Transverse colon (tissue), 4 donors: Measurements from ENCODE around the gene RAMACL. TPM values are rescaled to one million over a fixed set of nuclear protein-coding genes. Genes with fewer than 3 reads are reported as not detected.

Experiments used
- DNase-seq: peaks from one replicate; pipeline ENCODE4 v3.0.0-alpha.2; 2019
- H3K27ac ChIP-seq, 4 donors: fragments of 200-600 bp; sonication (generic); 2 replicates each; pipeline ENCODE4 v1.5.1; 2016 to 2018; ENCODE audit warnings: inconsistent platforms in 4 of 4
- H3K27me3 ChIP-seq: fragments of 200-600 bp; sonication (generic); 2 replicates; pipeline ENCODE4 v1.5.1; 2017; ENCODE audit warnings: inconsistent platforms
- H3K36me3 ChIP-seq, 4 donors: fragments of 200-600 bp; sonication (generic); 2 replicates each; pipeline ENCODE4 v1.5.1; 2017 to 2019; ENCODE audit warnings: inconsistent platforms in 4 of 4
- H3K4me1 ChIP-seq, 4 donors: fragments of 200-600 bp; sonication (generic); 2 replicates each; pipeline ENCODE4 v1.5.1; 2017 to 2020; ENCODE audit warnings: inconsistent platforms in 4 of 4
- H3K4me3 ChIP-seq, 4 donors: fragments of 200-600 bp; sonication (generic); 1 replicate in 1 of 4; 2 replicates in 3 of 4; pipeline versions ENCODE4 v1.5.1 to v1.6.1; 2017 to 2019; ENCODE audit warnings: inconsistent platforms in 4 of 4
- H3K9me3 ChIP-seq, 2 donors: fragments of 200-600 bp; sonication (generic); 2 replicates each; pipeline ENCODE4 v1.5.1; 2017 to 2019; ENCODE audit warnings: inconsistent platforms in 2 of 2
- EP300 ChIP-seq: sonication (generic); formaldehyde crosslinking; IDR thresholded peaks from one replicate; pipeline ENCODE4 v1.6.1; 2017; ENCODE audit warnings: antibody characterized with exemption, low read depth
- POLR2A ChIP-seq: fragments of 450-650 bp; IDR thresholded peaks from one replicate; pipeline ENCODE4 v1.6.1; 2016; ENCODE audit warnings: antibody characterized with exemption, mild to moderate bottlenecking, moderate library complexity
- POLR2AphosphoS5 ChIP-seq, 3 donors: sonication (generic); formaldehyde crosslinking; IDR thresholded peaks; one replicate each; pipeline ENCODE4 v1.6.1; 2016; ENCODE audit warnings: antibody characterized with exemption in 3 of 3
- WGBS, 2 donors: methylation state at CpG; one replicate each; pipeline ENCODE4 v1.1.5; 2018; ENCODE audit warnings: low coverage in 1 of 2; 5-methylcytosine and 5-hydroxymethylcytosine counted together
- in situ Hi-C, 4 donors: fragments of 200-750 bp; cut with MboI; loops; one replicate each; pipeline versions ENCODE4 v1.15.0 to v1.15.1; 2017; ENCODE audit warnings: low sequenced_read_pairs in 3 of 4, low pct_ligation_motif_present in 1 of 4, low pct_unique_long_range_greater_than_20kb in 1 of 4
- intact Hi-C: fragments of 100-400 bp; cut with DNase I; formaldehyde crosslinking; loops from one replicate; pipeline ENCODE4 v1.15.1; 2023; ENCODE audit warnings: low total_unique reads
- total RNA-seq, 4 donors: library from RNA; depleted of rRNA; stranded (reverse); fragments of >200 nt; gene quantifications; one replicate each; pipeline ENCODE4 v1.1.0, GENCODE V29; 2016
- TF ChIP-seq, protein P1 (sequence below), 5 experiments: fragments of 200-600 bp in 3 of 5; fragments of 450-650 bp in 2 of 5; sonication (generic) in 3 of 5; IDR thresholded peaks; 1 replicate in 2 of 5; 2 replicates in 3 of 5; pipeline ENCODE4 v1.5.1; 2016 to 2017; ENCODE audit warnings: antibody characterized with exemption in 5 of 5, inconsistent platforms in 3 of 5, mild to moderate bottlenecking in 2 of 5, moderate library complexity in 1 of 5

Gene RAMACL
- total RNA-seq, 4 donors from 2014 or later, result 0.95 to 1.2 (median 1.2) TPM; not detected in 1

DNA sequence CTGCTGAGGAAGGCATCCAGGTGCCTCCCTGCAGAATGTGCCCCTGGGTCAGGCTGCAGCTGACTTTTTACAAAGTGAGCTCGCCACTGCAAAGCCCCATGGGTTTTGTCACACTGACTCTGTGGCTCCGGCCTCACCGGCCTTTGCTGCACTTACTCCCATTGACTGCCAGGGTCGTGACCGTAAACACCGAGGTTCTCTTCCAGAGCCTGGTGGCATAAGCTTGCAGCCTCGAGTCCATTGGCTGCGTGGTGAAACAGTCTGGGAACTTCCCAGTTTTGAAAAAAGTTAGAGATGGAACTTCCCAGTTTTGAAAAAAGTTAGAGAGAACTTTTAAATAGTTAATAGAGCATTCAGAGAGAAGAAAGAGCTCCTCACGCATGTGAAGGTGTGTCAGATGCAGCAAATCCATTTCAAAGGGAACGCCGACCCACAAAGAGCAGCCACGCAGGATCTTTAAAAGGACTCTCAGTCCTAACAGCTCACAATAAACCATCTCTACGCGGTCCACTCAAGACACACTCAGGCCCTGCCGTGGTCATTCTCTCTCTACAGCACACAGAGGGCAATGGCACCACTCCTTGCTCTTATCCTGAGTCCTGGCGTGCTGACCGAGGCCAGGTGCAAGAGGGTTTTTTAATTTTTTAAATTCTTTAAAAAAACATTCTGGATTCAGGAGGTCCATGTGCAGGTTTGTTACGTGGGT lies 12.8 kb downstream of the RAMACL start:
- Histone ChIP-seq H3K27me3 (no peaks in the 10 kb centered on the region), H3K9me3 (no peaks in the 10 kb centered on the region), H3K36me3 (no peaks in the 10 kb centered on the region), H3K4me1 (peaks cover 0 to 9% (median 0%) of the 10 kb centered on the region in 4 donors), H3K27ac (no peak overlapping the region), H3K4me3 (no peak overlapping the region)
- intact Hi-C loops (no loop called here), in situ Hi-C loops (no loop called here)
- TF ChIP-seq, protein P1, sequence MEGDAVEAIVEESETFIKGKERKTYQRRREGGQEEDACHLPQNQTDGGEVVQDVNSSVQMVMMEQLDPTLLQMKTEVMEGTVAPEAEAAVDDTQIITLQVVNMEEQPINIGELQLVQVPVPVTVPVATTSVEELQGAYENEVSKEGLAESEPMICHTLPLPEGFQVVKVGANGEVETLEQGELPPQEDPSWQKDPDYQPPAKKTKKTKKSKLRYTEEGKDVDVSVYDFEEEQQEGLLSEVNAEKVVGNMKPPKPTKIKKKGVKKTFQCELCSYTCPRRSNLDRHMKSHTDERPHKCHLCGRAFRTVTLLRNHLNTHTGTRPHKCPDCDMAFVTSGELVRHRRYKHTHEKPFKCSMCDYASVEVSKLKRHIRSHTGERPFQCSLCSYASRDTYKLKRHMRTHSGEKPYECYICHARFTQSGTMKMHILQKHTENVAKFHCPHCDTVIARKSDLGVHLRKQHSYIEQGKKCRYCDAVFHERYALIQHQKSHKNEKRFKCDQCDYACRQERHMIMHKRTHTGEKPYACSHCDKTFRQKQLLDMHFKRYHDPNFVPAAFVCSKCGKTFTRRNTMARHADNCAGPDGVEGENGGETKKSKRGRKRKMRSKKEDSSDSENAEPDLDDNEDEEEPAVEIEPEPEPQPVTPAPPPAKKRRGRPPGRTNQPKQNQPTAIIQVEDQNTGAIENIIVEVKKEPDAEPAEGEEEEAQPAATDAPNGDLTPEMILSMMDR (IDR thresholded peaks at IDR 0.05), result no peak
- no peak for TF ChIP-seq POLR2AphosphoS5 (IDR thresholded peaks at IDR 0.05)
- no peak for TF ChIP-seq EP300
- TF ChIP-seq POLR2A, result no peak
- DNase-seq, result no peak
- 85 to 93% methylated on average over 6 to 17 of the region's 18 CpGs for WGBS, 2 donors

DNA sequence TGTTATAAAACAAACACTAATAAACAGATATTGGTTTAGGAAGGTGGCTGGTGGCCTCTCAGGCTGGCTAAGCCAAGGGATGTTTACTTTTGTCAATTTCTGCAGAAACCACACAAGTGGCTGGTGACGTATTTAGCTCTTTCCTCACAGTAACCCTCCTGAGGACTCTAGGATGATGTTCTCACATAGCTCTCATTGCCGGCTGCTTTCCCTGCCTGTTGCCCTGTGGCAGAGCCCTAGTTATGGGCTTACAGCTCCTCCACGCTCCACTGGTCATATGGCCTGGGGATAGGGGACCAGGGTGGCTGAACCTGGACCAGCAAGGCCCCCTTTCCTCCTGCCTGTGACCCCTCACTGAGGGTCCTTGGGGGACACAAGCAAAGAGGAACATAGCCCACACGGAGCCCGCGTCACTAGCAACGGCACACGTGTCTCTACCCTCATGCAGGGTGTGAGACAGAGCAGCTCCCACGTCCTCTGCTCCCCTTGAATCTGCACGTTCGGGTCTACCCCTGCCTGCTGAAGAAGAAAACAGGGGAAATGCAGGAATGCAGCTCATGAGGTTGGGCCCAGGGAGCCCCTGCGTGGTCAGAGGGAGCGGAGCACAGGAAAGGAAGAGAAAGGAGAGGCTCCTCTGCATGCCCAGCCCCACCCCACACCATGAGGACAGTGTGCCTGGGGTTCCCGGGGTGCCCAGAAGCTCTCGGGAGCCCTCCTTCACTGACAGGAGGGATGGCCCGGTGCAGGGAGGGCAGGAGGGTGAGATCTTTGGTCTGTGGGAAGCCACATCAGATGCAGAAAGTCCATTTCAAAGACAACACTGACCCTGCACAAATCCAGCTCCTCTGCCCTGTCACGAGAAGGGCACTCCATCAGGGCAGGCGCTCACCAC lies 13.9 kb downstream of the RAMACL start:
- Histone ChIP-seq H3K4me1 (peaks cover 0 to 9% (median 0%) of the 10 kb centered on the region in 4 donors), H3K27ac (peak overlapping the region in 3 of 4 donors; percentile 13 to 58 (median 19)), H3K27me3 (no peaks in the 10 kb centered on the region), H3K36me3 (no peaks in the 10 kb centered on the region), H3K9me3 (no peaks in the 10 kb centered on the region), H3K4me3 (no peak overlapping the region)
- TF ChIP-seq POLR2AphosphoS5 (IDR thresholded peaks at IDR 0.05) (no peak), EP300 (no peak), POLR2A (no peak)
- TF ChIP-seq, protein P1 (IDR thresholded peaks at IDR 0.05), result no peak
- no peak for DNase-seq
- WGBS, 2 donors, result 78% methylated on average over 18 of the region's 18 CpGs; no CpG with 5 or more reads in 1 of the 2 donors
- intact Hi-C loops, result no loop called here
- in situ Hi-C loops, result no loop called here

DNA sequence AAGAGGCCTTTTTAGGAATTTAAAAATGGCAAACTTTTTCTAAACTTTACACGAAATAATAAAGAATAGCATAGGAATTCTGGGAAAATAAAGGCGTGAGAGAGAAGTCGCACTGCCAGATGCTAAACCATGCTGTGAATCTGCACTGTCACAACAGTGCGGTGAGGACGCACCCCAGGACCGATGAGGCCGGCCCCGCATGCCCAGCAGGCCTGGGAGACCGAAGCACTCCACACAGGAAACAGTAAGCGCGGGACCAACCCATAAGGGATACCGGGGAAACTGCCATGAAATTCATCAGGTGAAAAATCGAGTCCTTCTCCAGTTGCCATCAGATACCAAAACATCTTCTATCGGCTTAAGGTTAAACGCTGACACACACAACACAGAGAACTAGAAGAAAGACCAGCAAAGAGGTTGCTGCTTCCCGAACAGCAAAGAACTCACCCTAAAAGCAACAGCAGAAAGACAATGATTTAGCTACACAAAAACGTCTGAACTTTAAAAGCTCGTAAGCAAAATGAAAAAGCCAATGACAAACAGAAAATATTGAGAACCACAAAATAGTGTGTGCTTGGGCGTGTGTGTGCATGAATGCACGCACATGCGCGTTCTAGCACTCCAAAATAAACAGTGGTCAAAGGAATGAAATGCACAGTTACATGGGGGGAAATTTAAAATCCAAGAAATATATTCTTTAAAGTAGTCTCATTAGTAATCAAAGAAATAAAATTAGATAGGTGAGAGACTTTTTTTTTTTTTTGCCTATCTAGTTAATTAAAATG lies 15.4 kb downstream of the RAMACL start:
- intact Hi-C loops (no loop called here), in situ Hi-C loops (no loop called here)
- Histone ChIP-seq H3K4me1 (peaks cover 0 to 9% (median 0%) of the 10 kb centered on the region in 4 donors), H3K36me3 (no peaks in the 10 kb centered on the region), H3K4me3 (no peak overlapping the region), H3K27me3 (no peaks in the 10 kb centered on the region), H3K9me3 (no peaks in the 10 kb centered on the region), H3K27ac (no peak overlapping the region)
- no peak for DNase-seq
- TF ChIP-seq EP300 (no peak), POLR2AphosphoS5 (IDR thresholded peaks at IDR 0.05) (no peak), POLR2A (no peak)
- TF ChIP-seq, protein P1 (IDR thresholded peaks at IDR 0.05), result no peak
- 80 to 86% methylated on average over 13 to 22 of the region's 22 CpGs for WGBS, 2 donors
